Kidney epithelial cell (primary cell): Measurements from ENCODE around the gene FOXD1. TPM values are rescaled to one million over a fixed set of nuclear protein-coding genes. Genes with fewer than 3 reads are reported as not detected.
A peak's percentile ranks its signal among the peaks of the same experiment; 100 is the strongest.
"Not testable (repeated sequence)": the region's sequence is repeated elsewhere in the genome, so short reads cannot be mapped to it uniquely, and the experiment has no call there.

Experiments used
- DNase-seq: peaks from one replicate; pipeline ENCODE4 v3.0.0-alpha.2; 2010; ENCODE audit warnings: low read depth
- H3K27me3 ChIP-seq: 2 replicates; pipeline ENCODE4 v1.6.0; 2011; ENCODE audit warnings: low read length; ENCODE audit not compliant: control insufficient read depth, insufficient read depth
- H3K36me3 ChIP-seq: 2 replicates; pipeline ENCODE4 v1.5.1; 2011; ENCODE audit warnings: low read length; ENCODE audit not compliant: control insufficient read depth, insufficient read depth
- H3K4me3 ChIP-seq: 2 replicates; pipeline ENCODE4 v1.5.1; 2011; ENCODE audit warnings: low read depth, mild to moderate bottlenecking, control low read depth, low read length
- CTCF ChIP-seq: IDR thresholded peaks from 2 replicates; pipeline ENCODE4 v1.5.1; 2011; ENCODE audit warnings: mild to moderate bottlenecking, moderate library complexity, low read length, control low read depth, inconsistent platforms; ENCODE audit not compliant: insufficient read depth, poor library complexity, severe bottlenecking
- total RNA-seq: library from RNA; depleted of rRNA; stranded (reverse); fragments of >200 nt; gene quantifications from 2 replicates; pipeline ENCODE4 v1.2.3, GENCODE V29; 2015

FOXD1 gene
- total RNA-seq, 1 donor from 2014 or later: 14.7 TPM

GRCh38 chr5:73459366-73459765 is 10.8 kb upstream of the FOXD1 start:
- H3K36me3 ChIP-seq: no peaks in the 10 kb centered on the region
- peak; percentile 38 for DNase-seq
- H3K27me3 ChIP-seq: no peaks in the 10 kb centered on the region
- H3K4me3 ChIP-seq: no peak overlapping the region
- no peak for TF ChIP-seq CTCF

- H3K36me3 ChIP-seq, H3K4me3 ChIP-seq, DNase-seq, H3K27me3 ChIP-seq: not testable (repeated sequence)
These were observed 7.9 kb upstream of the FOXD1 start for GRCh38 chr5:73456462-73456861.

- Histone ChIP-seq H3K36me3 (no peaks in the 10 kb centered on the region), H3K4me3 (no peak overlapping the region), H3K27me3 (peaks cover 12% of the 10 kb centered on the region)
- DNase-seq: peak; percentile 50
- TF ChIP-seq CTCF: peak; percentile 92
These were observed 5.9 kb upstream of the FOXD1 start for GRCh38 chr5:73454379-73455036.

GRCh38 chr5:73452215-73452614 is 3.6 kb upstream of the FOXD1 start:
- DNase-seq: no peak
- H3K36me3 ChIP-seq: no peaks in the 10 kb centered on the region
- H3K27me3 ChIP-seq: peaks cover 12% of the 10 kb centered on the region
- no peak overlapping the region for H3K4me3 ChIP-seq
- no peak for TF ChIP-seq CTCF

- no peak for DNase-seq
- Histone ChIP-seq H3K4me3 (peak overlapping the region; percentile 50), H3K27me3 (peaks cover 12% of the 10 kb centered on the region), H3K36me3 (no peaks in the 10 kb centered on the region)
- TF ChIP-seq CTCF: peak; percentile 37
These were observed 2.9 kb upstream of the FOXD1 start for GRCh38 chr5:73451224-73452130.

- no peak for TF ChIP-seq CTCF
- peaks cover 12% of the 10 kb centered on the region for H3K27me3 ChIP-seq
- no peak for DNase-seq
- peak overlapping the region; percentile 50 for H3K4me3 ChIP-seq
- no peaks in the 10 kb centered on the region for H3K36me3 ChIP-seq
These were observed 2.2 kb upstream of the FOXD1 start for GRCh38 chr5:73450672-73451223.
